ENCODE results near the gene TSC2. TPM values are rescaled to one million over a fixed set of nuclear protein-coding genes. Genes with fewer than 3 reads are reported as not detected.
"Not testable (repeated sequence)": the region's sequence is repeated elsewhere in the genome, so short reads cannot be mapped to it uniquely, and the experiment has no call there.

Gene TSC2
- total and polyA plus RNA-seq, 2 donors (not counting 1 experiment from before 2014, with no cell fraction given): 24.5 to 46.6 TPM

DNA sequence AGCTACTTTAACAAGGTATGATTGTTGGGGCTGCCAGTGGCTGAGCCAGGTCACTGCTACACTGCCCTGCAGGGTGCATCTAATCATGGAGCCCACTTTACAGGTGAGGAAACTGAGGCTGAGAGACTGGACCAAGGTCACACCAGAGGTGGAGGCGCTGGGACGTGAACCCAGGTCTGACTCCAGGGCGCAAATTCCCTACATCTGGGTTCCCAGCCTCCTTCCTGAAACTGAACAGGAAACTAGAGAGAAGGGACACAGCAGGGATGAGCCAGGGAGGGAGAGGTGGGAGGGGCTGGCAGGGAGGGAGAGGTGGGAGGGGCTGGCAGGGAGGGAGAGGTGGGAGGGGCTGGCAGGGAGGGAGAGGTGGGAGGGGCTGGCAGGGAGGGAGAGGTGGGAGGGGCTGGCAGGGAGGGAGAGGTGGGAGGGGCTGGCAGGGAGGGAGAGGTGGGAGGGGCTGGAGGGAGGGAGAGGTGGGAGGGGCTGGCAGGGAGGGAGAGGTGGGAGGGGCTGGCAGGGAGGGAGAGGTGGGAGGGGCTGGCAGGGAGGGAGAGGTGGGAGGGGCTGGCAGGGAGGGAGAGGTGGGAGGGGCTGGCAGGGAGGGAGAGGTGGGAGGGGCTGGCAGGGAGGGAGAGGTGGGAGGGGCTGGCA, 80.0 kb downstream of the TSC2 start:
- H4K20me1 ChIP-seq (ENCODE audit: control insufficient read depth, extremely low read depth, insufficient read depth, low read length); H3K36me3 ChIP-seq (ENCODE audit: control insufficient read depth, insufficient read depth, low read length); H3K4me3 ChIP-seq (replicated peaks in 1 of 4; ENCODE audit: control extremely low read depth in 1 of 4, insufficient read depth in 1 of 4, low read depth in 3 of 4, low read length in 4 of 4); H3K4me2 ChIP-seq (ENCODE audit: extremely low read depth, insufficient read depth, low read length); H2AFZ ChIP-seq (ENCODE audit: low read length); H3K27me3 ChIP-seq (ENCODE audit: control insufficient read depth, insufficient read depth, low read length); H3K9me3 ChIP-seq (ENCODE audit: control insufficient read depth, insufficient read depth, low read depth, low read length); H3K9ac ChIP-seq (ENCODE audit: insufficient read depth, low read length): not testable (repeated sequence)
- H3K4me1 ChIP-seq (ENCODE audit: control insufficient read depth, extremely low read depth, insufficient read depth, low read length): peaks cover 23% of the 10 kb centered on the region
- peak; percentile 51 to 63 for DNase-seq (ENCODE audit: low read depth in 2 of 2)
- peak overlapping the region; percentile 61 for H3K27ac ChIP-seq (ENCODE audit: insufficient read depth, low read length)
- peaks cover 49% of the 10 kb centered on the region for H3K79me2 ChIP-seq (ENCODE audit: control insufficient read depth, insufficient read depth, low read length)

DNA sequence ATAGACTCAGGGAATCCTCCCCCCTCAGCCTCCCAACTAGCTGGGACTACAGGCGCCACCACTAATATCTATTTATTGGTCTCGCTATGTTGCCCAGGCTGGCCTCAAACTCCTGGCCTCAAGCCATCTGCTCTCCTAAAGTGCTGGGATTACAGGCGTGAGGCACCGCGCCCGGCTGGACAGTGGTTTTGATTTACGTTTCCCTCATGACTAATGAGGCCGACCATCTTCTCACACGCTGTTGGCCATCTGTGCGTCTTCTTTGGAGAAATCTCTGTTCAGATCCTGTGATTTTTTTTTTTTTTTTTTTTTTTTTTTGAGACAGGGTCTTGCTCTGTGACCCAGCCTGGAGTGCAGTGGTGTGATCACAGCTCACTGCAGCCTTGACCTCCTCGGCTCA, 81.5 kb downstream of the TSC2 start:
- Histone ChIP-seq H3K4me1 (ENCODE audit: control insufficient read depth, extremely low read depth, insufficient read depth, low read length) (peaks cover 22% of the 10 kb centered on the region), H3K79me2 (ENCODE audit: control insufficient read depth, insufficient read depth, low read length) (peaks cover 49% of the 10 kb centered on the region)
- peak; percentile 49 to 67 for DNase-seq (ENCODE audit: low read depth in 2 of 2)
- H3K27ac ChIP-seq (ENCODE audit: insufficient read depth, low read length); H3K36me3 ChIP-seq (ENCODE audit: control insufficient read depth, insufficient read depth, low read length); H3K9ac ChIP-seq (ENCODE audit: insufficient read depth, low read length); H3K4me2 ChIP-seq (ENCODE audit: extremely low read depth, insufficient read depth, low read length); H3K27me3 ChIP-seq (ENCODE audit: control insufficient read depth, insufficient read depth, low read length); H3K9me3 ChIP-seq (ENCODE audit: control insufficient read depth, insufficient read depth, low read depth, low read length); H2AFZ ChIP-seq (ENCODE audit: low read length); H4K20me1 ChIP-seq (ENCODE audit: control insufficient read depth, extremely low read depth, insufficient read depth, low read length); H3K4me3 ChIP-seq (replicated peaks in 1 of 4; ENCODE audit: control extremely low read depth in 1 of 4, insufficient read depth in 1 of 4, low read depth in 3 of 4, low read length in 4 of 4): not testable (repeated sequence)

DNA sequence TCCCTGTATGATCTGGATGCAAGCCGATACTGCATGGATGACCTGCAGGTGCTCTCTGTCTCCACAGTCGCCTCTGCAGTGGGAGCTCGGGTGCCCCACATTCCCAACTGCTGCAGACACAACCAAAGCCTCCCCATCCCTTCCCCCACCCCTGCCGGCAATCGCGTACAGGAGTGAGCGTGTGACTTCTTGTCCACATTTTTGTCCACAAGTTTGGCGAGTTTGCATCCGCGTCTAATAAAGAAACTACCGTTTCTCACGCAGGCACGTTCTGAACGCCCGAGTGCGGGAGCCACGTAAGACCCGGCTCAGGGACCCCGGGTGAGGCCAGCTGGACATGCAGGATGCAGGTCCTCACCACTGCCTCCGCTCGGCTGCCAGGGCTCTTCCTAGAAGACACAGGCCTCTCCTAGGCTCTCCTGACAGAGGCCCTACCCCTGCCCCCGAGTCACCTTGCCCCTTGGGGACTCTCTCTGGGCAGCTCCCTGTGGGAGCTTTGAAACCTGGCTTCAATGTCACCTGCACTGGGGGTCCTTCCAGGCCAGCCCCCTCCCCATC, 82.2 kb downstream of the TSC2 start:
- Histone ChIP-seq H3K4me1 (ENCODE audit: control insufficient read depth, extremely low read depth, insufficient read depth, low read length) (peaks cover 19% of the 10 kb centered on the region), H3K4me3 (replicated peaks in 1 of 4; ENCODE audit: control extremely low read depth in 1 of 4, insufficient read depth in 1 of 4, low read depth in 3 of 4, low read length in 4 of 4) (peak overlapping the region in 1 of 4 experiments; percentile 14), H3K79me2 (ENCODE audit: control insufficient read depth, insufficient read depth, low read length) (peaks cover 47% of the 10 kb centered on the region)
- not testable (repeated sequence) for DNase-seq (ENCODE audit: low read depth in 2 of 2); H3K27ac ChIP-seq (ENCODE audit: insufficient read depth, low read length); H3K4me2 ChIP-seq (ENCODE audit: extremely low read depth, insufficient read depth, low read length); H2AFZ ChIP-seq (ENCODE audit: low read length); H3K9ac ChIP-seq (ENCODE audit: insufficient read depth, low read length); H3K9me3 ChIP-seq (ENCODE audit: control insufficient read depth, insufficient read depth, low read depth, low read length); H3K27me3 ChIP-seq (ENCODE audit: control insufficient read depth, insufficient read depth, low read length); H4K20me1 ChIP-seq (ENCODE audit: control insufficient read depth, extremely low read depth, insufficient read depth, low read length); H3K36me3 ChIP-seq (ENCODE audit: control insufficient read depth, insufficient read depth, low read length)

DNA sequence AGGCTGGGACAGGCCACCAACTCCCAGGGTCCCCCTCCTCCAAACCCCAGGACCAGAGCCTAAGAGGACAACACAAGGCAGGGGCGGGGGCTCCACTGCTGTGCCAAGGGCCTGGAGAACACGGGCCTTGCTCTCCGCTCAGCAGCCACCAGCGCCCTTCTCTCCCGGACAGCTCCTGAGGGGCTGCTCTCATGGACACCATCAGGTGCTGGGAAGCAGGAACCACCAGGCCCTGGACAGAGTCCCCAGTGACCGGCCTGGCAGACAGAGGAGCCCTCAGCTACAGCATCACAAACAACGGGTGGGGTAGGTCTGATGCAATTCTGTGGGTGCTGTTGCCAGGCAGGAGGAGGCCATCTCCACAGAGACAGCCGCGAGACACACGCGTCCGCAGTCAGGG, 86.0 kb downstream of the TSC2 start:
- H3K9ac ChIP-seq (ENCODE audit: insufficient read depth, low read length); H3K36me3 ChIP-seq (ENCODE audit: control insufficient read depth, insufficient read depth, low read length); DNase-seq (ENCODE audit: low read depth in 2 of 2); H3K4me1 ChIP-seq (ENCODE audit: control insufficient read depth, extremely low read depth, insufficient read depth, low read length); H3K27me3 ChIP-seq (ENCODE audit: control insufficient read depth, insufficient read depth, low read length); H3K27ac ChIP-seq (ENCODE audit: insufficient read depth, low read length); H2AFZ ChIP-seq (ENCODE audit: low read length); H4K20me1 ChIP-seq (ENCODE audit: control insufficient read depth, extremely low read depth, insufficient read depth, low read length); H3K9me3 ChIP-seq (ENCODE audit: control insufficient read depth, insufficient read depth, low read depth, low read length): not testable (repeated sequence)
- Histone ChIP-seq H3K4me3 (replicated peaks in 1 of 4; ENCODE audit: control extremely low read depth in 1 of 4, insufficient read depth in 1 of 4, low read depth in 3 of 4, low read length in 4 of 4) (peak overlapping the region in 2 of 4 experiments; percentile 35 to 54), H3K79me2 (ENCODE audit: control insufficient read depth, insufficient read depth, low read length) (peaks cover 24% of the 10 kb centered on the region), H3K4me2 (ENCODE audit: extremely low read depth, insufficient read depth, low read length) (peak overlapping the region; percentile 44)

DNA sequence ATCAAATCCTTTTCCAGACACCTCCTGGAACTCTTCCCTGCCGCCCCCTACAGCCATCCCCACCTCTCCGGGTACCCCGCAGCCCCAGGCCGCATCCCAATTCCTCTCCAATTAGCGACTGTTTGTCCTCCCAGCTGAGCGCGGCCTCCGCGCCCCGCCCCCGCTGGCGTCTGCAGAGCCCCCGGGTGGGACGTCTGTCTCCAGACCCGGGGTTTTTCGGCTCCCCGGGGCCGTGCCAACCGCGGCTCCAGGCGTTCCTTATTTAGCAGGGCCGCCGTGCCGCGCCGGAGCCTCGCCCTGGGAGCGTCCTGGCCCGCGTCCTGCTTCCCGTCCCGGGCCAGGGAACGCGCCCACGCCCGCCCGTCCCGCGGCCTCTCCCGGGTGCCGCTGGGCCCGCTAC, 87.3 kb downstream of the TSC2 start:
- DNase-seq (ENCODE audit: low read depth in 2 of 2); H3K4me2 ChIP-seq (ENCODE audit: extremely low read depth, insufficient read depth, low read length); H3K27me3 ChIP-seq (ENCODE audit: control insufficient read depth, insufficient read depth, low read length); H3K4me1 ChIP-seq (ENCODE audit: control insufficient read depth, extremely low read depth, insufficient read depth, low read length); H2AFZ ChIP-seq (ENCODE audit: low read length); H3K27ac ChIP-seq (ENCODE audit: insufficient read depth, low read length); H4K20me1 ChIP-seq (ENCODE audit: control insufficient read depth, extremely low read depth, insufficient read depth, low read length); H3K9me3 ChIP-seq (ENCODE audit: control insufficient read depth, insufficient read depth, low read depth, low read length); H3K36me3 ChIP-seq (ENCODE audit: control insufficient read depth, insufficient read depth, low read length): not testable (repeated sequence)
- H3K9ac ChIP-seq (ENCODE audit: insufficient read depth, low read length): peak overlapping the region; percentile 30
- peaks cover 20% of the 10 kb centered on the region for H3K79me2 ChIP-seq (ENCODE audit: control insufficient read depth, insufficient read depth, low read length)
- H3K4me3 ChIP-seq (replicated peaks in 1 of 4; ENCODE audit: control extremely low read depth in 1 of 4, insufficient read depth in 1 of 4, low read depth in 3 of 4, low read length in 4 of 4): peak overlapping the region; percentile 35 to 60 (median 44)

DNA sequence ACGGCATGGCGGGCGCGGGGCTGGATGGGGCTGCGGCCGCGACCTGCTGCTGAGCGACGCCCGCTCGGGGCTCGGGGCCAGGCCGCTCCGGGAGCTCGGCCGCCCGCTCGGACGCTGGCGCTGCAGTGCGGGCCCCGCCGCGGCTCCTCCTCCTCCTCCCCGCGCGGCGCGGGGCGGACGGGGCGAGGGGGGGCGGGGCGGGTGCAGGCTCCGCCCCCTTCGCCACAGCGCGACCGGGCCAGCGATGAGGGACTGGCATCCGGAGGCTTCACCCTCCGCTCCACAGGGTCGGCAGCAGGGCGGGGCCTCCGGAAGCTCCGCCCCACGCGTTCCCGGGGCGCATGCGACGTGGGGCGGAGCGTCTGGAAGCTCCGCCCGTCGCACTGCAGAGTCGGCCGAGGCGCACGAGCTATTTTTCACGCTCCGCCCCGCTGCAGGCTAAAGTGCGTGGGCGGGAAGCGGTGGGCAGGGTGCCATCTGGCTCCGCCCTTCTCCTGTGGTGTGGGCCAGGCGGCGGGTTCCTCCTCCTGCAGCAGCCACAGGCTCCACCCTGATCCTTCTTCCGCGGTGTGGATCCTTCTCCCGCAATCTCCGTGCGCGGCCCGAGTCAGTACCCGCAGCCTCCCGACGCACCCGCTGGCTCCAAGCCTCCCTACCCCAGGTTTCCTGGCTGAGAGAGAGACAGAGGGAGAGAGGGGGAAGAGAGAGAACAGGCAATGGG, 88.1 kb downstream of the TSC2 start, which contains the start of gene PKD1:
Gene PKD1, minus strand, starts transcription at position 129 of the 721 bp plus-strand sequence. CDS start 209 bp downstream, outside the sequence.
- not testable (repeated sequence) for H3K9me3 ChIP-seq (ENCODE audit: control insufficient read depth, insufficient read depth, low read depth, low read length); H3K36me3 ChIP-seq (ENCODE audit: control insufficient read depth, insufficient read depth, low read length); H3K27ac ChIP-seq (ENCODE audit: insufficient read depth, low read length); H3K4me1 ChIP-seq (ENCODE audit: control insufficient read depth, extremely low read depth, insufficient read depth, low read length); H4K20me1 ChIP-seq (ENCODE audit: control insufficient read depth, extremely low read depth, insufficient read depth, low read length); H3K27me3 ChIP-seq (ENCODE audit: control insufficient read depth, insufficient read depth, low read length)
- Histone ChIP-seq H3K79me2 (ENCODE audit: control insufficient read depth, insufficient read depth, low read length) (peaks cover 12% of the 10 kb centered on the region), H2AFZ (ENCODE audit: low read length) (peak within 1 kb of the TSS; percentile 51), H3K9ac (ENCODE audit: insufficient read depth, low read length) (peak within 1 kb of the TSS; percentile 30), H3K4me3 (replicated peaks in 1 of 4; ENCODE audit: control extremely low read depth in 1 of 4, insufficient read depth in 1 of 4, low read depth in 3 of 4, low read length in 4 of 4) (peak within 1 kb of the TSS; percentile 35 to 60 (median 44)), H3K4me2 (ENCODE audit: extremely low read depth, insufficient read depth, low read length) (peak within 1 kb of the TSS; percentile 35)
- peak; percentile 89 to 96 for DNase-seq (ENCODE audit: low read depth in 2 of 2)
